GM13976 (cell line): Measurements from ENCODE around the gene NRARP.

Experiments used
- DNase-seq: peaks from one replicate; pipeline ENCODE4 v3.0.0; 2012; ENCODE audit warnings: low spot score
- CTCF ChIP-seq: IDR thresholded peaks from 2 replicates; pipeline ENCODE4 v1.5.1; 2012; ENCODE audit warnings: borderline replicate concordance, mild to moderate bottlenecking; ENCODE audit not compliant: insufficient read depth; ENCODE audit errors: extremely low read depth, missing control alignments, control extremely low read depth
- in situ Hi-C: fragments of 300-500 bp; cut with MboI; formaldehyde crosslinking; loops from one replicate; pipeline ENCODE4 v1.12.0; 2022; ENCODE audit warnings: low sequenced_read_pairs, mixed read lengths, inconsistent platforms; ENCODE audit not compliant: unreplicated experiment

NRARP gene

GRCh38 chr9:137326445-137327065, 24.5 kb upstream of the NRARP start:
- DNase-seq, result peak; percentile 42
- TF ChIP-seq CTCF, result no peak
- in situ Hi-C loops, result no loop called here

- no peak for TF ChIP-seq CTCF
Observed at GRCh38 chr9:137325799-137326198, 23.7 kb upstream of the NRARP start.

GRCh38 chr9:137325124-137325523, 23.1 kb upstream of the NRARP start:
- TF ChIP-seq CTCF, result no peak
- in situ Hi-C loops, result no loop called here
- no peak for DNase-seq

More at GRCh38 chr9:137325799-137326198, 23.7 kb upstream of the NRARP start:
- DNase-seq, result no peak
- in situ Hi-C loops, result no loop called here

GRCh38 chr9:137323531-137324331, 21.7 kb upstream of the NRARP start:
- TF ChIP-seq CTCF, result no peak
- no peak for DNase-seq
- in situ Hi-C loops, result no loop called here

GRCh38 chr9:137321726-137322361, 19.8 kb upstream of the NRARP start:
- in situ Hi-C loops, result no loop called here
- DNase-seq, result peak; percentile 24
- no peak for TF ChIP-seq CTCF

- DNase-seq, result peak; percentile 75
- no peak for TF ChIP-seq CTCF
Observed at GRCh38 chr9:137320555-137321384, 18.7 kb upstream of the NRARP start.

More at GRCh38 chr9:137320555-137321384, 18.7 kb upstream of the NRARP start:
- in situ Hi-C loops, result no loop called here
